Measurements from ENCODE around the gene MEF2C.
"Not testable (repeated sequence)": the region's sequence is repeated elsewhere in the genome, so short reads cannot be mapped to it uniquely, and the experiment has no call there.

The MEF2C gene

GRCh38 chr5:88813244-88813643, 69.7 kb downstream of the MEF2C start:
- DNase-seq (ENCODE audit: insufficient read length, low spot score) (no peak), FAIRE-seq (no peak)

- FAIRE-seq (no peak), DNase-seq (ENCODE audit: insufficient read length, low spot score) (no peak)
These were observed 74.8 kb downstream of the MEF2C start for GRCh38 chr5:88808153-88808552.

- no peak for FAIRE-seq
- no peak for DNase-seq (ENCODE audit: insufficient read length, low spot score)
These were observed 75.7 kb downstream of the MEF2C start for GRCh38 chr5:88807327-88807726.

DNA sequence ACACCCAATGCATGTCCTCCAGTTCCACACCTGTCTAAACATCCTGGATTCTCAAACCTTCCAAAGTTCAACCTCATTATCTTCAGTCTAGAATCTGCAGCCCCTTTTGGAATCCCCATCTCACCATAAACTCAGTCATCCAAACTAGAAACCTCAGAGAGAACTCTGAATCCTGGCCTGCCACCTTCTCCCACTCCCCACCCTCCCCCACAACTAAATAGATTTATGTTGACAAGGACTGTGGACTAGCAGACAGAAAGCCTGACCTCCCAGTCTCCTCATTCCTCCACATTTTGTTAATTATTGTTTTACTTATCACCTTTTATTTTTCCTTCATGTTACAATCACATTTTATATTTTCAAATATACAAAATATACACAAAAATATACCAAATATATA, 76.6 kb downstream of the MEF2C start:
- FAIRE-seq = no peak
- no peak for DNase-seq (ENCODE audit: insufficient read length, low spot score)

DNA sequence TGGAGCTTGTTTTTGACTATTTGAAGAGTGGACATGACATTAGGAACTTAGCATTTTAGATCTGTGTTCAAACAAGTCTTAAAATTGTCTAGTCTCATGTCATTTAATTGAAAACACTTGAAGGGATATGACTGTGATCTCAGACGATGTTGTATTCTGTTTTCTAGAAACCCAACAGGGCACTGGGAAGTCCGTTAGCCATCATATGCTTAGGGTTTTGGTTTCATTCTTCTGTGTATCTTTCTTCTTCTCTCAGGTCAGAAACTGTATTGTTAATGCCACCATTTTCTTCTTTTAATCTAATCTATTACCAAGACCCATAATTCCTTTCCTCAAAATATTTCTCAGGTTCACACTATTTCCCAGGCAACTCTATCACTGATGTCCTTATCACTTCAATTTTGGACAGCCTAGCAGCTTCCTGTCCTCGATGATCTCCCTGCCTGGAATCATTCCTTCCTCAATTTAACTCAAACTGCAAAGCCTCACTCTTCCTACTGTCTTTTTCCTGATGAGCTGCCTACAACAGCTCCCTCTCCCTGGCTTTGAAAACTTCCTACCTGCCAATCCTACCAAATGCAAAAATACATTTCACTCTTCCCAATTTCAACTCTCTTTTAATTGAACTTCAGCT, 77.7 kb downstream of the MEF2C start:
- no peak for DNase-seq (ENCODE audit: insufficient read length, low spot score)
- no peak for FAIRE-seq

- DNase-seq (ENCODE audit: insufficient read length, low spot score) = no peak
- FAIRE-seq = no peak
These were observed 78.5 kb downstream of the MEF2C start for GRCh38 chr5:88804444-88804843.

DNA sequence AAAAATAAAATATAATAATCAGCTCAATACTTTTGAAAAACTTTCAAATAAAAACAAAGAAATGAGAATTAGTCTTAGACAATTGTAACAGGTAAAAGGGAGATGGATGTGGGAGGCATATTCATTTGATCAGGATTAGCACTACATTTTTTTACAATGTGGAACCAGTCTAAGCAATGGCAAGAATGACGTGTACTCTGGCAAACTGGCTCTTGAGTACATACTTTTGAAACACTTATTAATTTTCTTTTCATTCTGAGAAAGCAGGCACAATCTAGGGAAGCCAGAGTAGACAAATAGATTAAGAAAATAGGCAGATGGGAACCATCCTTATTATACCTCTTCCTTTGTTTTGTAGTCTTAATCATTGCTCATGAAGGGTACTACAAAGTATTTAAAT, 79.7 kb downstream of the MEF2C start:
- FAIRE-seq (no peak), DNase-seq (ENCODE audit: insufficient read length, low spot score) (no peak)

DNA sequence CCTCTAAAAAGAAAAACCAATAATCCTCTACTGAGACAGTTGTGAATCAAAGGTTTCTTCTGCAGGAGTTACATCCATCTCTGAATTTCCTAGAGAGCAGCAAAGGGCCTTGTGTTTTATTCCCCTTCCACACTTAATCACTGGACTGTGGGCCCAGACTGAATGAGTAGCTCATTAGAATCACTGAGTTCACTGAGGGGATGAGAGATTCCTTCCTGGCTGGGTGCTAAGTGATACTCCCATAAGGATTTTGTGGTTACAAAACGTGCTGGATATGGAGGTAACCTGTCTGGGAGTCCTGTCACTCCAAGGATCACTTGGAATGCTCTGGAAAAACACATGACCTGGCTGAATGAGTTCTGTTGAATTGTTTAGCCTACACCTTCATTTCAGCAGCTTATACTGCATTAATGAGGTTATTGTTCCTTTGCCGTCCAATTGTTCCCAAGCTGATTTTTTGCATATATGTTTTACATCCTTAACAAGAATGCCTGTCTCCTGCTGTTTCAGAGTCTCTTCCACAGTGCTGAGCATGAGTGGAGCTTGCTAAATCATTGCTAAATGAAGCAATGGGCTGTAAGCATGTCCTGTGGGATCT, 82.9 kb downstream of the MEF2C start:
- DNase-seq (ENCODE audit: insufficient read length, low spot score) (no peak), FAIRE-seq (no peak)

DNA sequence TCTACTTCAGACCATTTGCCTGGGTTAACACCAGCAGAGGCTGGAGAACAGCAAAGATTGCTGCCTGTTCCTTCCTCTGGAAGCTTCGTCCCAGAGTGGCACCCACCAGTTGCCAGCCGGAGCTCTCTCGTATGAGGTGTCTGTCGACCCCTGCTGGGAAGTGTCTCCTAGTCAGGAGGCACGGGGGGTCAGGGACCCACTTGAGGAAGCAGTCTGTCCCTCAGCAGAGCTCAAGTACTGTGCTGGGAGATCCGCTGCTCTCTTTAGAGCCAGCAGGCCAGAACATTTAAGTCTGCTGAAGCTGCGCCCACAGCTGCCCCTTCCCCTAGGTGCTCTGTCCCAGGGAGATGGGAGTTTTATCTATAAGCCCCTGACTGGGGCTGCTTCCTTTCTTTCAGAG, 84.1 kb downstream of the MEF2C start:
- not testable (repeated sequence) for FAIRE-seq; DNase-seq (ENCODE audit: insufficient read length, low spot score)

DNA sequence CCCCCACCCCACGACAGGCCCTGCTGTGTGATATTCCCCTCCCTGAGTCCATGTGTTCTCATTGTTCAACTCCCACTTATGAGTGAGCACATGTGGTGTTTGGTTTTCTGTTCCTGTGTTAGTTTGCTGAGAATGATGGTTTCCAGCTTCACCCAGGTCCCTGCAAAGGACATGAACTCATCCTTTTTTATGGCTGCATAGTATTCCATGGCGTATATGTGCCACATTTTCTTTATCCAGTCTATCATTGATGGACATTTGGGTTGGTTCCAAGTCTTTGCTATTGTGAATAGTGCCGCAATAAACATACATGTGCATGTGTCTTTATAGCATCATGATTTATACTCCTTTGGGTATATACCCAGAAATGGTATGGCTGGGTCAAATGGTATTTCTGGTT, 89.2 kb downstream of the MEF2C start:
- DNase-seq (ENCODE audit: insufficient read length, low spot score); FAIRE-seq: not testable (repeated sequence)

DNA sequence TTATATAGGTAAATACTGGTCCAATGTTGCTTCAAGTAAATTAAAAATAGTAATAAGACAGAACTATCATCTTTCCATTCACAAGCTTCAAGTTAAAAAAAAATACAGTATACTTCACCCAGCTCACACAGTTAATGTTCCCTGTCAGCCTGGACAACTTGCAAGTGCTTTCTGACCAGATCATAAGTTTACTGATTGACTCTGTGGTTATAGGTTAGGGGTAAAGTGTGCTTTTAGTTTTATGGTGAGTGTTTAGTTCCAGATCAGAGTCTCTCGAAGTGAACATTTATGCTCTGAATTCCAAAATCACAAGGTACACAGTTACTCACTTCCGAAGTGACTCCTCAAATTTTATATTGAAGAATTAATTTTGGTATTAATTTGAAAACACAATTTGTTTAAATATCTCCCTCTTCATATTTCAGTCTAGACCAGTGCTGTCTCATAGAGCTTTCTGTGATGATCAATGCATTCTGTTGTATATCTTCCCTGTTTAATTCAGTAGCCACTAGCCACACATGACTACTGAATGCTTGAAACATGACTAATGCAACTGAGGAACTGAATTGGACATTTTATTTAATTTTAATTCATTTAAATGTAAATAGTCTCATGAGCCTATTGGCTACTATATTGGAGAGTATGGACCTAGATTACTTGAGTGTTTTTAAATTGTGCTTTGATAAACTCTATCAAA, 90.7 kb downstream of the MEF2C start:
- DNase-seq (ENCODE audit: insufficient read length, low spot score) (no peak), FAIRE-seq (no peak)

DNA sequence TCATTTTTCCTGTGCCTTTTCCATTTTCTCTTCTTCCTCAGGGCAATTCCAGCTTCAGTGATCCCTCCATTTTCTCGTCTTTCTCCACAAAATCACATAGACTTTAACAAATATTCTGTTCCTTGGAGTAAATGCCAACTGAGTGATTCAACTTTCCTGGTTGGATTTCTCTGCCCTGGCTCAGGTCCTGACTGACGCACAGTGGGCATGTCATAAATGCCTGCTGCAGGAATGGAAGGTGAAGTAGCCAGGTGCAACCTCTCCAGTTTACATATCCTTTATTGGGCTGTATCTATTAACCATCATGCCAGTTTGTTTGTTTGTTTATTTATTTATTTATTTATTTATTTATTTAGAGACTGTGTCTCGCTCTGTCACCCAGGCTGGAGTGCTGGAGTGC, 95.1 kb downstream of the MEF2C start:
- DNase-seq (ENCODE audit: insufficient read length, low spot score) (no peak), FAIRE-seq (no peak)

- no peak for FAIRE-seq
- DNase-seq (ENCODE audit: insufficient read length, low spot score) = no peak
These were observed 96.2 kb downstream of the MEF2C start for GRCh38 chr5:88786789-88787188.

GRCh38 chr5:88785746-88786565, 97.0 kb downstream of the MEF2C start:
- FAIRE-seq (no peak), DNase-seq (ENCODE audit: insufficient read length, low spot score) (peak; percentile 33)

DNA sequence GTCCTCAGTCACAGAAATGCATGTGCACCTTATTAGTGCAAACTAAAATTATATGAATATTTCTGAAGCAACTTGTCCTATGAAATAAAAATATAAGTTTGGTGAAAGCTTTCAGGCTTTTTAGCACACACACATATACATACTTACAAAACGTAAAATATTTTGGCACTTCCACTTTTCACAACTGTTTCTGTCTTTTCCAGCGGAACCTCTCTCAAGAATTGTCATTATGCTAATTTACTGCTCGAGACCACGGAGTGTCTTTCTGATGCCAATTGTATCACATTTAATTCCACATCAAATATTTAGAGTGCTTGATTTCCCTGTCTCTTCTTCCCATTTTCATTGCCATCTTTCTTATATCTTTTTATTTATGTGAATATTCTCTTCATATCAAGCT, 100.4 kb downstream of the MEF2C start:
- DNase-seq (ENCODE audit: insufficient read length, low spot score) = no peak
- no peak for FAIRE-seq

DNA sequence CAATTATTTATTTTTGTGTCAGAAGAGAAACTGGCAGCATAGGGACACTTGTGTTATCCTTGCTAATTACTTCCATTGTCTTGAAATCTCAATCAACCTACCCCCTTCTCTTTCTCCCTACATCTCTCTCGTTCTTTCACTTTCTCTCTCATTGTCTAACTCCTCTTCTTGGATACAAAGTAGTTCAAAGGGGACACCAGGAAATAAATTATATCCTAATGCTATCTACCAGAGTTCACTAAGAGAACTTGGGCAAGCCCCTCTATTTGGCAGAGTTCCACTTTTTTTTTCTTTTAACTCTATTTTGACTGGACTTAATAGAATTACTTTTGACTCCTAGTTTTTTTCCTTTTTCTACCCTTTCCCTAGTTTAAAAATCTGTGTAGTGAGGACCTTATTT, 102.2 kb downstream of the MEF2C start:
- DNase-seq (ENCODE audit: insufficient read length, low spot score) (no peak), FAIRE-seq (no peak)

DNA sequence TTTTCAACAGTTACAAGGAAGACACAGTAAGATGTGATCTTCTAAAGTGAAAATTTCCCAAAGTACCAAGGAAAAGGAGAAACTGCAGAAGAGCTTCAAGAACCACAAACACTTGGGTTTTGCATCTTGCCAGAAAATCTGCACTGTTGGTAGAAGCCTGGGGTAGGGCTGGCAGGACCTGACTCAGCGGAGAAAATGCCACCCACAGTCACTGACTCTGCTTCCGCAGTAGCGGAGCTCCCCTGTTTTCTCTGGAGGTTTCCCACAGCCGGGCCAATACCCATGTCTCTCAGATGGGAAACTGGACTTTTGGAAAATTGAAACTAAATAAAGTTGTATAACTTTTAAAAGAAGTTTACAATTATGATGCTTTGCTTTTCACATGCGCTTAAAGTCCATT, 104.2 kb downstream of the MEF2C start:
- no peak for FAIRE-seq
- no peak for DNase-seq (ENCODE audit: insufficient read length, low spot score)

DNA sequence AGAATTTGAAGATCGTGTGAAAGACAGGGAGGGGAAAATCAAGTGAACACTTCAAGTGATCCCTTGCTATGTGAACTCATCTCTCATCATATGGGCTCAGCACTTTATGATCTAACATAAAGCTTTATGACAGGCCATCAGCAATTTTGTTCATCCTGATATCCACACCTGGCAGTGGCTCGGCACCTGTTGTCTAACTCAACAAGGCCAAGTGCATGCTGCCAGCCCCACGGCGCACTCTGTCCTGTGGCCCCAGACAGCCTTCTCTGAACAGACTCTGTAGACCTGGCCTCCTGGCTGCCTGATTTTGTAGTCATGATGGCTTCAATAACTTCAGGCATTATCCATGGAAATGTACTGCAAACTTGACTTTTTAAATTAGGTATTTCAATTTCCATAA, 106.3 kb downstream of the MEF2C start:
- no peak for FAIRE-seq
- no peak for DNase-seq (ENCODE audit: insufficient read length, low spot score)

DNA sequence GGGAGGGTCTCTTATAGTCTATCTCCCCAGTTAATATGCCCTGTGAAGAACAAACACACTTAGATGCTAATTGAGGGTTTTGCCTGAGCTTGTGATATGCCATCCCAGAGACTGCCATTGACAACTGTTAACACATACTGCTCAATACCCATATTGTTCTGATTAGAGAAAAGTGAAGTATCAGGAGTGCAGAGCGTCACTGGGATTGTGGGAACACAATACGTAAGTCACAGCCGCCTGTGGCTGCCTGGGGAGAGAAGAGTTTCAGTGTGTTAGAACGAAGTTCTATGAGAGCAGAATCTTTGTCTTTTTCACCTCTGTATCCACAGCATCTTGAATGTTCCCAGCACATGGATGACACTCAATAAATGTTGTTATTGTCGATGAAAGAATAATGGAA, 110.2 kb downstream of the MEF2C start:
- FAIRE-seq = no peak
- no peak for DNase-seq (ENCODE audit: insufficient read length, low spot score)

DNA sequence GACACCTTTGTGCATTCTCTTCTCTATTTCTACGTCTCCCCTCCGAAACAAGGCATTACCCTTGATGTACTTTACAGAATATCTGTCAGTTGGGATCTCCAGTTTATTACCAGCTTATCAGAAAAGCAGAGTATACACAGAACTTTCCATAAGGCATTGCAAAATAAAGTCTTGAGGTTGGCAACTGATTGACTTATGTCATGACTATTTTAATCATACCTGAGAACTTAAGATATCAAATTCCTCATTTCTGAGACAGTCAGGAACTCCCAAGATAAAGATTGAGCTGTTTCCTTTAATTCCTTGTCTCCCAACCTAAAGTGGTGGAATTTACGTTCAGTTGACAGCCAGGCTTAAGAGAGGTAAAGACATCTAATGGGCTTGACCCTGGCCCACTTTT, 110.9 kb downstream of the MEF2C start:
- no peak for FAIRE-seq

More for the DNA sequence above, 110.9 kb downstream of the MEF2C start:
- no peak for DNase-seq (ENCODE audit: insufficient read length, low spot score)

Data from HTR-8/SVneo (cell line).